Head of caudate nucleus (tissue), 42 donors: ENCODE measurements around the gene LARP1.
"Not testable (repeated sequence)": the region's sequence is repeated elsewhere in the genome, so short reads cannot be mapped to it uniquely, and the experiment has no call there.

ENCODE experiments used
- DNase-seq, 42 donors: peaks; one replicate each; pipeline versions ENCODE4 v3.0.0 to v3.0.0-alpha.2; 2020 to 2021; ENCODE audit warnings: mixed read lengths in 7 of 42
- intact Hi-C: fragments of 100-400 bp; cut with DNase I; formaldehyde crosslinking; loops from one replicate; pipeline ENCODE4 v1.15.0; 2022

Gene LARP1

GRCh38 chr5:154811653-154812465, 56.7 kb downstream of the LARP1 start:
- intact Hi-C loops = loop anchor here (5.0 kb wide), 2 partner anchors 55 to 160 kb away; partner anchors contain the start of gene LARP1
- peak; percentile 31 to 85 (median 62) for DNase-seq

DNA sequence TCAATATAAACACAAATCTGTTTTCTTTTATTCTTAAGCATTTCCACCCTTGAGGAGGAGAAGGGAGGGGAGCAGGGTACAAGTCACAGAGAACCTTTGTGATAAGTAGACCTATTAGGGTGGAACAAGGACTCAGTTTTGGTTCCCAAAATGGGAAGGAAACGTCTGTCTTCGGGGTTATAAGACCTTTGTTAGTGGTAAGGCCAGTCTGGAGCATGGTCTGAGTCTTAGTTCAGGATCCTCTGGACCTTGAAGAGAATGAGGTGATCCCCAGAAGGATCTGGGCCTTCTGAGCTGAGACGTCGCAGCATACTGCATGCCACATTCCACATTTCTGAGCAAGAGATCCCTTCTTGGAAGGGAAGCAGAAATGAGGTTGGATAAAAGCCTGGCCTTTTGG, 58.0 kb downstream of the LARP1 start:
- intact Hi-C loops = loop anchor here (5.0 kb wide), 2 partner anchors 56 to 161 kb away; partner anchors contain the start of gene LARP1

GRCh38 chr5:154813736-154814135, 58.6 kb downstream of the LARP1 start:
- intact Hi-C loops = loop anchor here (5.0 kb wide), 2 partner anchors 56 to 161 kb away; partner anchors contain the start of gene LARP1
- DNase-seq = peak in 1 of 42 donors; percentile 15

More for the DNA sequence above, 58.0 kb downstream of the LARP1 start:
- peak in 1 of 42 donors; percentile 4 for DNase-seq

GRCh38 chr5:154815025-154815424, 59.8 kb downstream of the LARP1 start:
- intact Hi-C loops = no loop called here
- DNase-seq = peak in 1 of 42 donors; percentile 16

DNA sequence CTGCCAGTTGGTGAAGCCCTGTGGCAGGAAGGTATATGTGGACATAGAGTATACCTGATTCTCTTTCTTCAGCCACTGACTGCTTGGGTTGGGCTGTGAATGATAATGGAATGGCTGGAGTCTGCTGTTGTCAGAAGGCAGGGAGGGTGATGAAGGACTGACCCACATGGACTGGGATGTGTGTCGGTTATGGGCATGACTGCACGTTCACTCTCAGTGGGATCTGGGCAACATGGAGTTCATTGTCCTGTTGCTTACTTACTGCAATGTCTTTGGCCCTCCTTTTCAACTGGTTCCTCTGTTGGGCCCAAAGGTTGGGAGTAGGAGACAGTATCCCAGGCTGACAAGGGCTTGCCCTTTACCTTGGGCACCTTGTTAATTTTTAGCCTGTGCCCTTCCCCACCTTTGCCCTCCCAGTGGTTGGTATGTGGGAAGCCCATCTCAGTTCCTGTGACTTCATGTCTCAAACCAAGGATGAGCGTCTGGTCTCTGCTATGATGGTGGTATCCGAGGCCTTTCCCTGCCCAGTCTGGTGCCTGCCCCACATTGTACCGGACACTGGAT, 60.6 kb downstream of the LARP1 start:
- intact Hi-C loops = no loop called here
- no peak for DNase-seq

DNA sequence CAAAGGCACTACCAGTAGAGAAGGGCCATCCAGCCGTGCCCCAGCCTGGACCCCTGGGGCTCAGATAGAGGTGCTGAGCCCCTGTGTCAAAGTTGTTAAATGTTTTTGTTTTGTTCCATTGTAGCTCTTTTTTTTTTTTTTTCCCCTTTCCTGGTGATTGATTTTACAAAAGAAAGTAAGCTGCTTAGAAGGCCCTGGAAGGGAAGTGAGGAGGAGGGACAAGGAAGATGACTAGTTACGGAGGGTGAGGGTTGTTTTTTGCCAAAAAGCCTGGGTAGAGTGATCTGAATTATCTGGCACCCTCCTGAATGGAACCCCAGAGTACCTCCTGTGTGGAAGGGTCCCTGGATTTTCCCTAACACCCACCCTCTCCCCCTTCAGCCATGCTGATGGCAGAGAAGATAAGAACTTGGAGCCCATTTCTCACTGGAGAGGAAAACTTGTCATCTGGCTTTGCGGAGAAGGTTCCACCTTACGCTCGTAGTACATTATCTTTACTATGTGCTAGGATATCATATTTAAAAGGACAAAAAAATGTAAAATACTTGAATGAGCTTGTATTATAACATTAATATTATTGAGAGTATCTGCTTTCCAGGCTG, 61.8 kb downstream of the LARP1 start:
- intact Hi-C loops = no loop called here
- DNase-seq = no peak

- intact Hi-C loops = no loop called here
- DNase-seq = no peak
These were observed 62.6 kb downstream of the LARP1 start for GRCh38 chr5:154817815-154818214.

DNA sequence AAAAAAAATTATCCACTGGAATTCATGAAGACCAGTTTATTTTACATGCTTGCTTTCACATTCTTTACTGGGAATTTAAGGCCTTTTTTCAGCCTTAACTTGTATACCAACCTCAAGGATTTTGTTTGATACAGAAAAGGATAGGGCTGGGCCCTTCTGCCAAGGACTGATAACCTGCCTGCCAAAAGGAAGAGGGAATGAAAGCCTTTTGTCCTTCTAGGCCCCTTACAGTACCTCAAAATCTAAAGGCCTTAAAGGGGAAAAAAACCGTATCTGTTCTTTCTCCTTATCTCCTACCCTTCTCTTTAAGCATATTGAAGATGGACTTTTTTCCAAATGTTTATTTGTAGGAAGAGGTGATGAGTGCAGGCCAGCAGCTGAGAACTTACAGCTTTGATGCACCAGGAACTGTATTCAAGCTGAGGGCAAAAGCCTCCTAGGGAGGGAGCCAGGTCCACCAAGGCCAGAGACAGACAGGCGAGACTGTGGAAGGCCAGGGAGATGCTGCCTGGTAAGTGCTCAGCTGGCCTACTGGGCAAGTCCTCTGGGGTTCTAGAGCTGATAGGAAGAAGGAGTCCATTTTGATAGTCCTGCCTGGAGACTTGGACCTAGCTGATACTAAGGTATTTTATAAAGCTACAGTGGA, 63.4 kb downstream of the LARP1 start:
- no peak for DNase-seq
- intact Hi-C loops = no loop called here

- intact Hi-C loops = no loop called here
These were observed 64.4 kb downstream of the LARP1 start for GRCh38 chr5:154819546-154819945.

GRCh38 chr5:154820383-154820782, 65.2 kb downstream of the LARP1 start:
- DNase-seq = no peak
- intact Hi-C loops = no loop called here

More at GRCh38 chr5:154819546-154819945, 64.4 kb downstream of the LARP1 start:
- no peak for DNase-seq

DNA sequence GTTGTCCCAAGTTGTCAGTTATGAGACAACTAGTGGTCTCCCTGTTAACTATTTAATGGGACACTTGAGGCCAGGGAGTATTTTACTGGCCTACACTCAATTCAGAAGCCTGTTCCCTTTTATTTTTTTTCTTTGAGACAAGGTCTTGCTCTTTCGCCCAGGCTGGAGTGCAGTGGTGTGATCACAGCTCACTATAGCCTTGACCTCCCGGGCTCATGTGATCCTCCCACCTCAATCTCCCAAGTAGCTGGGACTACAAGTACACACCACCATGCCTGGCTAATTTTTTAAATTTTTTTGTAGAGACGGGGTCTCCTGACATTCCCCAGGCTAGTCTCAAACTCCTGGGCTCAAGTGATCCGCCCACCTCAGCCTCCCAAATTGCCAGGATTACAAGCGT, 67.7 kb downstream of the LARP1 start:
- DNase-seq, intact Hi-C loops: not testable (repeated sequence)

DNA sequence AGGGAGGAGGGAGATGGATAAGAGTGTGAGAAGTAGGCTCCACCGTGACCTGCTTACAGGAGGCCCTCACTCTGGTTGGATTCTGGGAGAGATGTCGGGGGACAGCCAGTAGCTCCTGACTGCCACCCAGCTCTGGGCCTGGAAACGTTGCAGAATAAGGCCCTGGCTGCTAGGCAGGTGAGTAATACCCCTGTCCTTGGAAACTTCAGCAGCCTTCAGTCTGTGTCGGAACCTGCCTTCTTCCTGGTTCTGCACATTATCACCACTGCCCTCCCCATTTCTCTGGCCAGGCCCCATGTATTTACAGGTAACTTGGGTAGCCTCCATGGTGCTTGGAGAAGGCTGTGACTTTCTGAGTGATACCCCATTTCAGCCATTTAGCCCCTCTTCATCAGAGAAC, 68.4 kb downstream of the LARP1 start:
- intact Hi-C loops = no loop called here
- DNase-seq = no peak

GRCh38 chr5:154824070-154824469, 68.9 kb downstream of the LARP1 start:
- no peak for DNase-seq
- intact Hi-C loops = no loop called here

DNA sequence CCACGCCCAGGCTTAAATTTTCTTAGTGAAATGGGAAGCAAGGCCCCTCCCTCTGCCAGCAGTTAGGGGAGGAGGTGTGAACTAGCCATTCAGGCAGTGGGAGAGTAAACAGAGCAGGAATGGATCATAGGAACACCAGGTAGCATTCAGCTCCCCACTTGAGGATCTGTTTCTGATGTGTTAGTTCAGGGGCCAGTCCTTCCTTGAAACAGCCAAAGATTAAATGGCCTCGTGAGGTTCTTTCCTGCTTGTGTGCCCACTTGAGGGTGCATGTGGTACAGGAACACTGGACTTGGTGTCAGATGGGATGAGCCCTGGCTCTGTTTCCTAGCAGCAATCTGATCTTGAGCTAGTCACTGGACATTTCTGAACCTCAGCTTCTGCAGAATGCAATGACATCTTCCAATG, 74.0 kb downstream of the LARP1 start:
- no peak for DNase-seq
- intact Hi-C loops = no loop called here

DNA sequence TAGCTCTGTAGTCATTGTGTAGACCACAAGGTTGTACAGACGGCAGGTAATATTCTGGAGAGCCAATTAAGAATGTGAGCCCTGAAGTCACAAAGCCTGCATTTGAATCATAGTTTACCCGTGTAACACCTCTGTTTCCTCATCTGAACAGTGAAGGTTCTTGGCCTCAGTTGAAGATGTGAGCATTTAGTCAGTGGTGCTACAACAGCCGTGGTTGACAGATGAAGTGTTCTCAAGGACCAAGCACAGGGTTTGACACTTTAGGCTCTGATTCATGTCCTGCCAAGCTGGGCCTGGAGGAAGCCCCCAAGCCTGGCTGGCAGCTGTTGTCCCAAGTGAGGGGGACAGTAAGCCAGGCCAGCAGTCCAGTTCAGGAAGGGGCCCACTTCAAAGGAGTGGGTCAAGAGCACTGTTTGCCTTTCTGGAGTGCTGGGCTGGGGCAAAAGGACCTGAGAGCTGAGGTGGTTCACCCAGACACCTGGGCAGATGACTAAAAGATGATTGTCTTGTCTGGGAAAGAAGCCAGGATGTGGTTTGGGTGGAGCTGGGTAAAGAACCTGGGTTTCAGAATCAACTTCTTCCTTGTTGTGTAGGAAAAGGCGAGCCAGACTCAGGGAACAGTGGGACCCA, 74.5 kb downstream of the LARP1 start:
- DNase-seq = no peak
- intact Hi-C loops = no loop called here

- DNase-seq = no peak
- intact Hi-C loops = no loop called here
These were observed 75.0 kb downstream of the LARP1 start for GRCh38 chr5:154830219-154830595.

DNA sequence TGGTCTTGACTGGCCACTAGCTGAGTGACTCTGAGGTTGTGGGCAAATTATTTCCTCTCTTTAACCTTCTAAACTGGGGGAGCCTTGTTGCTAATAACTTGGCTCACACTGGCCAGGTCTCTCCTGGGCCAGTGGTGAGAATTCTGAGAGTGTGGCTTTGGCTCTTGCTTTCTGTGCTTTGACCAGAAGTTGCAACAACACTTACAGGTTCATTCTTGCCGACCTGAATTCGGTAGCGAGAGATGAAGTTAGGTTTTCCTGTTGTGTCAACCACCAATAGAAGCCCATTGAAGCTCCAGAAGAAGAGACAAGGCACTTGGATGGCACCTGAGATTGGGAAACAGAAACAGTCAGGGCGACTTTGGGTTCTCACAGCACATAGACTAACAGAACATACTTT, 75.4 kb downstream of the LARP1 start:
- intact Hi-C loops = no loop called here

DNA sequence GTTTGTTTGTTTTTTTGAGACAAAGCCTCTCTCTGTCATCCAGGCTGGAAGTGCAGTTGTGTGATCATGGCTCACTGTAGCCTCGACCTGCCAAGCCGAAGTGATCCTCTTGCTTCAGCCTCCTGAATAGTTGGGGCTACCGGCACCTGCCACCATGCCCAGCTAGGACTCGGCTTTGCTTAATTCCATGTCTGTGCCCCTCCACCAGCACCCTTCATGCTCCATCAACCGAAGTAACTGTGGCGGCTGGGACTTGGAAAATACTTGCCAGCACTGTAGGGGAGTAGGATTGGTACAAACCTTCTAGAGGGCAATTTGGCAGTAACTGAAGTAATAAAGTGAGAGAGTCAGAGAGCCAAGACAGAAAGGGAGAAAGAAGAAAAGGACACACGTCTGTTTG, 76.3 kb downstream of the LARP1 start:
- no peak for DNase-seq
- intact Hi-C loops = no loop called here

More for the DNA sequence above, 75.4 kb downstream of the LARP1 start:
- DNase-seq = no peak

- intact Hi-C loops = not testable (repeated sequence)
These were observed 77.6 kb downstream of the LARP1 start for GRCh38 chr5:154832804-154833203.

More at GRCh38 chr5:154832804-154833203, 77.6 kb downstream of the LARP1 start:
- DNase-seq = not testable (repeated sequence)
